HG02759 (cell line): ENCODE results near the gene DEAF1.

ENCODE experiments used
- ATAC-seq: cut with Tn5 transposase; IDR thresholded peaks from one replicate; pipeline ENCODE4 v1.9.1; 2021; ENCODE audit warnings: mild to moderate bottlenecking, moderate library complexity; ENCODE audit not compliant: unreplicated experiment

The DEAF1 gene

GRCh38 chr11:614623-615503 is 80.2 kb downstream of the DEAF1 start:
- ATAC-seq, result peak; percentile 2

- no peak for ATAC-seq
These were observed 80.9 kb downstream of the DEAF1 start for GRCh38 chr11:614021-614622.

- no peak for ATAC-seq
These were observed 81.6 kb downstream of the DEAF1 start for GRCh38 chr11:613369-613968.

GRCh38 chr11:612961-613300 is 82.1 kb downstream of the DEAF1 start:
- no peak for ATAC-seq

GRCh38 chr11:612201-612960 is 82.6 kb downstream of the DEAF1 start:
- no peak for ATAC-seq

- ATAC-seq, result no peak
These were observed 83.7 kb downstream of the DEAF1 start for GRCh38 chr11:611001-611996.

GRCh38 chr11:610146-610801 is 84.7 kb downstream of the DEAF1 start:
- no peak for ATAC-seq

- ATAC-seq, result no peak
These were observed 85.6 kb downstream of the DEAF1 start for GRCh38 chr11:609341-609811.

- ATAC-seq, result no peak
These were observed 86.2 kb downstream of the DEAF1 start for GRCh38 chr11:608791-609251.

- ATAC-seq, result no peak
These were observed 86.9 kb downstream of the DEAF1 start for GRCh38 chr11:607971-608659.

GRCh38 chr11:607020-607780 is 87.8 kb downstream of the DEAF1 start:
- no peak for ATAC-seq

- ATAC-seq, result no peak
These were observed 88.8 kb downstream of the DEAF1 start for GRCh38 chr11:606245-606644.

GRCh38 chr11:605286-606129 is 89.5 kb downstream of the DEAF1 start:
- no peak for ATAC-seq

- no peak for ATAC-seq
These were observed 91.9 kb downstream of the DEAF1 start for GRCh38 chr11:603154-603553.

GRCh38 chr11:601573-602245 is 93.3 kb downstream of the DEAF1 start:
- ATAC-seq, result no peak

GRCh38 chr11:598005-598680 is 96.9 kb downstream of the DEAF1 start:
- ATAC-seq, result no peak
